ENCODE results near the gene RNASE8.

RNASE8 gene

GRCh38 chr14:21026274-21026987 is 31.2 kb upstream of the RNASE8 start:
- no peak overlapping the region for H3K4me3 ChIP-seq (IDR thresholded peaks at IDR 0.05; ENCODE audit: insufficient read depth, low read depth, low read length)
- TF ChIP-seq, protein P1, sequence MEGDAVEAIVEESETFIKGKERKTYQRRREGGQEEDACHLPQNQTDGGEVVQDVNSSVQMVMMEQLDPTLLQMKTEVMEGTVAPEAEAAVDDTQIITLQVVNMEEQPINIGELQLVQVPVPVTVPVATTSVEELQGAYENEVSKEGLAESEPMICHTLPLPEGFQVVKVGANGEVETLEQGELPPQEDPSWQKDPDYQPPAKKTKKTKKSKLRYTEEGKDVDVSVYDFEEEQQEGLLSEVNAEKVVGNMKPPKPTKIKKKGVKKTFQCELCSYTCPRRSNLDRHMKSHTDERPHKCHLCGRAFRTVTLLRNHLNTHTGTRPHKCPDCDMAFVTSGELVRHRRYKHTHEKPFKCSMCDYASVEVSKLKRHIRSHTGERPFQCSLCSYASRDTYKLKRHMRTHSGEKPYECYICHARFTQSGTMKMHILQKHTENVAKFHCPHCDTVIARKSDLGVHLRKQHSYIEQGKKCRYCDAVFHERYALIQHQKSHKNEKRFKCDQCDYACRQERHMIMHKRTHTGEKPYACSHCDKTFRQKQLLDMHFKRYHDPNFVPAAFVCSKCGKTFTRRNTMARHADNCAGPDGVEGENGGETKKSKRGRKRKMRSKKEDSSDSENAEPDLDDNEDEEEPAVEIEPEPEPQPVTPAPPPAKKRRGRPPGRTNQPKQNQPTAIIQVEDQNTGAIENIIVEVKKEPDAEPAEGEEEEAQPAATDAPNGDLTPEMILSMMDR (conservative IDR thresholded peaks at IDR 0.05; ENCODE audit: low read depth, low read length): no peak
- H3K79me2 ChIP-seq (ENCODE audit: insufficient read depth, low read depth): no peaks in the 10 kb centered on the region

DNA sequence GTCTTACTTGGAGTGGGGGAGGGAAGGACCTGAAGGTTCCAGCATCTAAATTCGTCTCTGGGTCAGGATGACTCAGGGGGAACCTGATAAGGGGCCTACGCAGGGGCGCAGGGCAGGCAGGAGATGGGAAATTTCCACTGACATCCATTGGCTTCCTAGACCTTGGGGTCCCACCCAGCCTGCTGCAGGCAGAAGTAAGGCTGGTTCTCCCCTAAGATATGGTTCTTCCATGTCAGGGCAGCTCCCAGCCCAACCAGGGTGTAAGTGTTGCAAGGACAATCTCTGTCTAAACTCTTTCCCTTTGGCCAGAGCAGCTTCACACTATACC is 30.7 kb upstream of the RNASE8 start:
- no peak overlapping the region for H3K4me3 ChIP-seq (IDR thresholded peaks at IDR 0.05; ENCODE audit: insufficient read depth, low read depth, low read length)
- H3K4me1 ChIP-seq (ENCODE audit: low read depth, poor library complexity, severe bottlenecking): no peaks in the 10 kb centered on the region
- H3K4me2 ChIP-seq: no peak overlapping the region
- H3K79me2 ChIP-seq (ENCODE audit: insufficient read depth, low read depth): no peaks in the 10 kb centered on the region
- H3K36me3 ChIP-seq (ENCODE audit: insufficient read depth): no peaks in the 10 kb centered on the region
- H3K9ac ChIP-seq: no peak overlapping the region
- H4K20me1 ChIP-seq (ENCODE audit: insufficient read depth): no peaks in the 10 kb centered on the region
- TF ChIP-seq, protein P1 (conservative IDR thresholded peaks at IDR 0.05; ENCODE audit: low read depth, low read length): no peak
- no peaks in the 10 kb centered on the region for H3K27me3 ChIP-seq (ENCODE audit: insufficient read depth, low read depth)
- H3K27ac ChIP-seq: no peak overlapping the region
- H2AFZ ChIP-seq (ENCODE audit: low read depth): no peak overlapping the region

More at GRCh38 chr14:21026274-21026987, 31.2 kb upstream of the RNASE8 start:
- Histone ChIP-seq H3K27ac (no peak overlapping the region), H3K4me2 (no peak overlapping the region), H3K36me3 (ENCODE audit: insufficient read depth) (no peaks in the 10 kb centered on the region), H2AFZ (ENCODE audit: low read depth) (no peak overlapping the region), H3K9ac (no peak overlapping the region), H4K20me1 (ENCODE audit: insufficient read depth) (no peaks in the 10 kb centered on the region), H3K4me1 (ENCODE audit: low read depth, poor library complexity, severe bottlenecking) (no peaks in the 10 kb centered on the region), H3K27me3 (ENCODE audit: insufficient read depth, low read depth) (no peaks in the 10 kb centered on the region)

DNA sequence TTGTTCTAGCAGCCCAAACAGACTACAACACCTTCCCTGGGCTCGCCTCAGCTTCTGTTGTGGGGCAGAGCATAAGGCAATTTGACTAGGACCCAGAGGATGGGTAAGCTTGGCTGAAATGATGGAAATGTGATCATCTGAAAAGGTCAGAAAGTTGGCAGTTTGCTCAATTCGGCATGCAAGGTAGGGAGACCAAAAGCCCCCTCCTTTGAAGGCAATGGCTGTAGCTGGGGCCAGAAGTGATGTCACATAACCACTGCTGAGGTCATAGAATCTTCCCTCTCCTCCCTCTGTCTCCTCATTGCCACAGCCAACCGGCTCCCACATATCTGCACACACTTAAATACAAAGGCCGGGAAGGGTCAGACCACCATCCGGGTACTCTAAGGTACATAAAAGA is 27.7 kb upstream of the RNASE8 start, which contains the start of gene TPPP2:
TSS of gene TPPP2 (plus strand) at position 301 of the 400 bp plus-strand sequence. CDS start 365 bp downstream, outside the sequence.
- no peaks in the 10 kb centered on the region for H3K36me3 ChIP-seq (ENCODE audit: insufficient read depth)
- no peak within 1 kb of the TSS for H3K4me2 ChIP-seq
- no peak within 1 kb of the TSS for H3K27ac ChIP-seq
- TF ChIP-seq, protein P1 (conservative IDR thresholded peaks at IDR 0.05; ENCODE audit: low read depth, low read length): no peak
- H2AFZ ChIP-seq (ENCODE audit: low read depth): no peak within 1 kb of the TSS
- no peaks in the 10 kb centered on the region for H3K27me3 ChIP-seq (ENCODE audit: insufficient read depth, low read depth)
- no peaks in the 10 kb centered on the region for H4K20me1 ChIP-seq (ENCODE audit: insufficient read depth)
- no peak within 1 kb of the TSS for H3K4me3 ChIP-seq (IDR thresholded peaks at IDR 0.05; ENCODE audit: insufficient read depth, low read depth, low read length)
- H3K79me2 ChIP-seq (ENCODE audit: insufficient read depth, low read depth): no peaks in the 10 kb centered on the region
- H3K9ac ChIP-seq: no peak within 1 kb of the TSS
- H3K4me1 ChIP-seq (ENCODE audit: low read depth, poor library complexity, severe bottlenecking): no peaks in the 10 kb centered on the region

DNA sequence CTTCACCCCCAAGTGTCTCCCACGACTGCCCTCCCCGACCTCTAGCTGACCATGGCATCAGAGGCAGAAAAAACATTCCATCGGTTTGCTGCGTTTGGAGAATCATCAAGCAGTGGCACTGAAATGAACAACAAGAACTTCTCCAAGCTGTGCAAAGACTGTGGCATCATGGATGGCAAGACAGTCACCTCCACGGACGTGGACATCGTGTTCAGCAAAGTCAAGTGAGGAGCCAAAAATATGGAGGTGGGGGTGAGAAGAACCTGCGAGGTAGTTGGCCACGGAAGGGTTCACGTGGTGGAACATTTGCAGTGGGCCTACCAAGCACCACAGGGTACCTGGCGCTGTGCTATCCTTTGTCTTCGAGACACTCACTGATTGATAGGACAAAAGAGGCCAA is 27.1 kb upstream of the RNASE8 start:
- Histone ChIP-seq H3K27ac (no peak overlapping the region), H3K4me2 (no peak overlapping the region), H4K20me1 (ENCODE audit: insufficient read depth) (no peaks in the 10 kb centered on the region), H3K9ac (no peak overlapping the region), H2AFZ (ENCODE audit: low read depth) (no peak overlapping the region), H3K4me3 (IDR thresholded peaks at IDR 0.05; ENCODE audit: insufficient read depth, low read depth, low read length) (no peak overlapping the region), H3K36me3 (ENCODE audit: insufficient read depth) (no peaks in the 10 kb centered on the region), H3K79me2 (ENCODE audit: insufficient read depth, low read depth) (no peaks in the 10 kb centered on the region), H3K27me3 (ENCODE audit: insufficient read depth, low read depth) (no peaks in the 10 kb centered on the region), H3K4me1 (ENCODE audit: low read depth, poor library complexity, severe bottlenecking) (no peaks in the 10 kb centered on the region)
- TF ChIP-seq, protein P1 (conservative IDR thresholded peaks at IDR 0.05; ENCODE audit: low read depth, low read length): no peak
